Measurements from ENCODE around the gene UBALD1. TPM values are rescaled to one million over a fixed set of nuclear protein-coding genes. Genes with fewer than 3 reads are reported as not detected.

Gene UBALD1
- total RNA-seq, 4 donors from 2014 or later = 5.9 to 24.0 (median 14.3) TPM

- Histone ChIP-seq H3K36me3 (no peaks in the 10 kb centered on the region), H3K27ac (no peak overlapping the region), H3K27me3 (peaks cover 23% of the 10 kb centered on the region), H3K4me1 (no peaks in the 10 kb centered on the region), H3K4me3 (no peak overlapping the region), H3K9me3 (peaks cover 0 to 10% (median 0%) of the 10 kb centered on the region in 3 donors)
- ATAC-seq = no peak
- 94 to 95% methylated on average over 4 to 9 of the region's 17 CpGs for WGBS, 2 donors (ENCODE audit: low coverage in 1 of 2)
- TF ChIP-seq CTCF (IDR thresholded peaks at IDR 0.05) = no peak
- no peak for TF ChIP-seq POLR2AphosphoS5 (IDR thresholded peaks at IDR 0.05)
- TF ChIP-seq POLR2A (IDR thresholded peaks at IDR 0.05) = no peak
- TF ChIP-seq EP300 (IDR thresholded peaks at IDR 0.05) = no peak
These were observed 22.8 kb downstream of the UBALD1 start for GRCh38 chr16:4591706-4592470.

- WGBS, 2 donors (ENCODE audit: low coverage in 1 of 2) = 40 to 71% methylated on average over 2 to 5 of the region's 6 CpGs
- TF ChIP-seq CTCF (IDR thresholded peaks at IDR 0.05) (no peak), POLR2AphosphoS5 (IDR thresholded peaks at IDR 0.05) (no peak), EP300 (IDR thresholded peaks at IDR 0.05) (no peak), POLR2A (IDR thresholded peaks at IDR 0.05) (no peak)
- no peak overlapping the region for H3K27ac ChIP-seq
- H3K4me3 ChIP-seq = no peak overlapping the region
- peaks cover 28% of the 10 kb centered on the region for H3K27me3 ChIP-seq
- H3K36me3 ChIP-seq = no peaks in the 10 kb centered on the region
- no peak for ATAC-seq
- H3K9me3 ChIP-seq = peaks cover 0 to 10% (median 0%) of the 10 kb centered on the region in 3 donors
- H3K4me1 ChIP-seq = no peaks in the 10 kb centered on the region
These were observed 23.5 kb downstream of the UBALD1 start for GRCh38 chr16:4591191-4591590.

GRCh38 chr16:4588961-4589360 lies 25.7 kb downstream of the UBALD1 start:
- peaks cover 18% of the 10 kb centered on the region for H3K27me3 ChIP-seq
- WGBS, 2 donors (ENCODE audit: low coverage in 1 of 2) = 92% methylated on average over 4 of the region's 6 CpGs; no CpG with 5 or more reads in 1 of the 2 donors
- no peak for TF ChIP-seq EP300 (IDR thresholded peaks at IDR 0.05)
- no peak for TF ChIP-seq CTCF (IDR thresholded peaks at IDR 0.05)
- no peak for TF ChIP-seq POLR2AphosphoS5 (IDR thresholded peaks at IDR 0.05)
- TF ChIP-seq POLR2A (IDR thresholded peaks at IDR 0.05) = no peak
- H3K36me3 ChIP-seq = no peaks in the 10 kb centered on the region
- no peak overlapping the region for H3K27ac ChIP-seq
- H3K4me3 ChIP-seq = no peak overlapping the region
- ATAC-seq = no peak
- H3K4me1 ChIP-seq = no peaks in the 10 kb centered on the region
- H3K9me3 ChIP-seq = peaks cover 0 to 10% (median 0%) of the 10 kb centered on the region in 3 donors

GRCh38 chr16:4588386-4588785 lies 26.3 kb downstream of the UBALD1 start:
- no peaks in the 10 kb centered on the region for H3K4me1 ChIP-seq
- WGBS, 2 donors (ENCODE audit: low coverage in 1 of 2) = 70 to 86% methylated on average over 2 of the region's 2 CpGs
- H3K36me3 ChIP-seq = no peaks in the 10 kb centered on the region
- no peak overlapping the region for H3K4me3 ChIP-seq
- H3K27me3 ChIP-seq = peaks cover 17% of the 10 kb centered on the region
- ATAC-seq = no peak
- TF ChIP-seq POLR2AphosphoS5 (IDR thresholded peaks at IDR 0.05) (no peak), EP300 (IDR thresholded peaks at IDR 0.05) (no peak), POLR2A (IDR thresholded peaks at IDR 0.05) (no peak), CTCF (IDR thresholded peaks at IDR 0.05) (no peak)
- H3K27ac ChIP-seq = no peak overlapping the region
- peaks cover 0 to 10% (median 0%) of the 10 kb centered on the region in 3 donors for H3K9me3 ChIP-seq

- Histone ChIP-seq H3K27ac (no peak overlapping the region), H3K36me3 (no peaks in the 10 kb centered on the region), H3K4me3 (no peak overlapping the region), H3K9me3 (peaks cover 0 to 10% (median 0%) of the 10 kb centered on the region in 3 donors), H3K27me3 (peaks cover 17% of the 10 kb centered on the region), H3K4me1 (no peaks in the 10 kb centered on the region)
- no peak for ATAC-seq
- no peak for TF ChIP-seq POLR2AphosphoS5 (IDR thresholded peaks at IDR 0.05)
- no peak for TF ChIP-seq EP300 (IDR thresholded peaks at IDR 0.05)
- TF ChIP-seq POLR2A (IDR thresholded peaks at IDR 0.05) = no peak
- no peak for TF ChIP-seq CTCF (IDR thresholded peaks at IDR 0.05)
- 48 to 59% methylated on average over 4 to 7 of the region's 7 CpGs for WGBS, 2 donors (ENCODE audit: low coverage in 1 of 2)
These were observed 28.4 kb downstream of the UBALD1 start for GRCh38 chr16:4586291-4586690.

All from gastroesophageal sphincter (tissue), 4 donors.